CD14-positive monocyte (primary cell): ENCODE measurements around the gene PRM1. TPM values are rescaled to one million over a fixed set of nuclear protein-coding genes. Genes with fewer than 3 reads are reported as not detected.
A peak's percentile ranks its signal among the peaks of the same experiment; 100 is the strongest.

Experiments
- DNase-seq, 3 donors: peaks; one replicate each; pipeline ENCODE4 v3.0.0-alpha.2; 2011 to 2022
- H2AFZ ChIP-seq: 2 replicates; pipeline ENCODE4 v1.6.0; 2012; ENCODE audit warnings: mild to moderate bottlenecking, low read depth, low read length, inconsistent platforms; ENCODE audit not compliant: insufficient read depth, poor library complexity, severe bottlenecking
- H3K27ac ChIP-seq, 2 donors: 1 replicate in 1 of 2; 2 replicates in 1 of 2; pipeline ENCODE4 v1.5.1; 2012 to 2013; ENCODE audit warnings: low read length in 2 of 2, control low read depth in 1 of 2, inconsistent platforms in 1 of 2, low read depth in 1 of 2, mild to moderate bottlenecking in 1 of 2
- H3K27me3 ChIP-seq, 2 donors: one replicate each; pipeline versions ENCODE4 v1.6.0 to v1.6.1; 2011 to 2013; ENCODE audit warnings: low read length in 2 of 2; ENCODE audit not compliant: control insufficient read depth in 2 of 2, insufficient read depth in 2 of 2
- H3K36me3 ChIP-seq, 2 donors: replicated peaks in 1 of 2; 1 replicate in 1 of 2; 2 replicates in 1 of 2; pipeline versions ENCODE4 v1.5.1 to v1.6.1; 2012 to 2013; ENCODE audit warnings: low read length in 2 of 2, control low read depth in 1 of 2, inconsistent platforms in 1 of 2, mild to moderate bottlenecking in 1 of 2; ENCODE audit not compliant: insufficient read depth in 2 of 2, control insufficient read depth in 1 of 2
- H3K4me1 ChIP-seq, 2 donors: 1 replicate in 1 of 2; 2 replicates in 1 of 2; pipeline versions ENCODE4 v1.5.1 to v1.6.1; 2012 to 2013; ENCODE audit warnings: low read length in 2 of 2, control low read depth in 1 of 2, inconsistent platforms in 1 of 2, mild to moderate bottlenecking in 1 of 2, moderate library complexity in 1 of 2; ENCODE audit not compliant: insufficient read depth in 2 of 2, control insufficient read depth in 1 of 2
- H3K4me2 ChIP-seq: replicated peaks from 2 replicates; pipeline ENCODE3; 2012; ENCODE audit warnings: low read length, moderate library complexity, mild to moderate bottlenecking; ENCODE audit not compliant: poor library complexity, severe bottlenecking; ENCODE audit errors: extremely low read depth
- H3K4me3 ChIP-seq, 3 experiments: fragments of 200-600 bp in 1 of 3; sonication (generic) in 1 of 3; replicated peaks in 1 of 3; 1 replicate in 2 of 3; 2 replicates in 1 of 3; pipeline ENCODE4 v1.5.1; 2011 to 2013; ENCODE audit warnings: low read length in 3 of 3, mild to moderate bottlenecking in 3 of 3, control low read depth in 2 of 3, low read depth in 2 of 3, inconsistent platforms in 1 of 3, moderate library complexity in 1 of 3
- H3K79me2 ChIP-seq: 2 replicates; pipeline ENCODE4 v1.6.0; 2012; ENCODE audit warnings: mild to moderate bottlenecking, control low read depth, inconsistent platforms, low read length, moderate library complexity; ENCODE audit not compliant: insufficient read depth
- H3K9ac ChIP-seq: 2 replicates; pipeline ENCODE4 v1.6.0; 2017; ENCODE audit warnings: low read length, mild to moderate bottlenecking; ENCODE audit not compliant: insufficient read depth, poor library complexity, severe bottlenecking
- H3K9me3 ChIP-seq, 2 donors: replicated peaks in 1 of 2; 1 replicate in 1 of 2; 2 replicates in 1 of 2; pipeline versions ENCODE4 v1.5.1 to v1.6.1; 2012 to 2013; ENCODE audit warnings: low read length in 2 of 2, control low read depth in 1 of 2; ENCODE audit not compliant: control insufficient read depth in 1 of 2, insufficient read depth in 1 of 2
- H4K20me1 ChIP-seq: 2 replicates; pipeline ENCODE4 v1.6.0; 2012; ENCODE audit warnings: mild to moderate bottlenecking, low read length, control low read depth, moderate library complexity; ENCODE audit not compliant: insufficient read depth
- H3K27ac Mint-ChIP-seq, 7 donors: one replicate each; pipeline ENCODE4 v1.8.0; 2020; ENCODE audit warnings: mild to moderate bottlenecking in 7 of 7, mixed read lengths in 7 of 7, moderate library complexity in 6 of 7, inconsistent platforms in 2 of 7
- H3K27me3 Mint-ChIP-seq, 3 donors: one replicate each; pipeline ENCODE4 v1.8.0; 2021 to 2022; ENCODE audit warnings: low read depth in 3 of 3, mild to moderate bottlenecking in 3 of 3, mixed read lengths in 3 of 3, moderate library complexity in 3 of 3, inconsistent platforms in 1 of 3
- H3K36me3 Mint-ChIP-seq, 2 donors: one replicate each; pipeline ENCODE4 v1.8.0; 2020; ENCODE audit warnings: mixed read lengths in 2 of 2, inconsistent platforms in 1 of 2, mild to moderate bottlenecking in 1 of 2
- H3K4me1 Mint-ChIP-seq: one replicate; pipeline ENCODE4 v1.8.0; 2020; ENCODE audit warnings: mild to moderate bottlenecking, mixed read lengths
- H3K4me3 Mint-ChIP-seq, 2 donors: one replicate each; pipeline ENCODE4 v1.8.0; 2020; ENCODE audit warnings: mild to moderate bottlenecking in 2 of 2, mixed read lengths in 2 of 2, moderate library complexity in 1 of 2
- H3K9me3 Mint-ChIP-seq, 7 donors: one replicate each; pipeline ENCODE4 v1.8.0; 2020 to 2022; ENCODE audit warnings: mixed read lengths in 7 of 7, mild to moderate bottlenecking in 6 of 7, moderate library complexity in 6 of 7, inconsistent platforms in 2 of 7
- WGBS: methylation state at CpG from one replicate; pipeline ENCODE4 v1.1.5; 2013; ENCODE audit warnings: missing lambda C conversion rate; ENCODE audit not compliant: insufficient coverage; 5-methylcytosine and 5-hydroxymethylcytosine counted together
- intact Hi-C, 2 donors: fragments of 100-400 bp; cut with micrococcal nuclease; formaldehyde crosslinking; loops; one replicate each; pipeline versions ENCODE4 v1.15.0 to v1.15.1; 2023
- polyA plus RNA-seq, 3 donors: library from polyadenylated mRNA; depleted of rRNA in 1 of 3; unstranded in 2 of 3; stranded (reverse) in 1 of 3; fragments of 300-500 nt in 2 of 3; fragments of >200 nt in 1 of 3; fragmentation: Illumina TruSeq in 2 of 3; gene quantifications; 1 replicate in 2 of 3; 2 replicates in 1 of 3; pipeline ENCODE4 v1.2.3, GENCODE V29; 2012 to 2021
- TF ChIP-seq, protein P1 (sequence below): fragments of 200-600 bp; IDR thresholded peaks from one replicate; pipeline ENCODE4 v1.8.0; 2022; ENCODE audit warnings: antibody characterized with exemption, mild to moderate bottlenecking

Gene PRM1
- polyA plus RNA-seq, 3 donors: not detected

- Mint-ChIP-seq H3K27ac (peak overlapping the region in 1 of 7 donors; percentile 76), H3K4me3 (no peak overlapping the region)
- 100% methylated on average over 4 of the region's 5 CpGs for WGBS
These were observed 35.9 kb downstream of the PRM1 start for GRCh38 chr16:11245222-11245737.

GRCh38 chr16:11242658-11243057 is 38.5 kb downstream of the PRM1 start:
- Histone ChIP-seq H3K27me3 (no peaks in the 10 kb centered on the region), H3K27ac (no peak overlapping the region), H3K36me3 (no peaks in the 10 kb centered on the region), H3K79me2 (no peaks in the 10 kb centered on the region), H3K4me3 (no peak overlapping the region), H4K20me1 (no peaks in the 10 kb centered on the region), H2AFZ (no peak overlapping the region), H3K9ac (no peak overlapping the region), H3K4me2 (no peak overlapping the region), H3K9me3 (no peaks in the 10 kb centered on the region), H3K4me1 (no peaks in the 10 kb centered on the region)
- TF ChIP-seq, protein P1, sequence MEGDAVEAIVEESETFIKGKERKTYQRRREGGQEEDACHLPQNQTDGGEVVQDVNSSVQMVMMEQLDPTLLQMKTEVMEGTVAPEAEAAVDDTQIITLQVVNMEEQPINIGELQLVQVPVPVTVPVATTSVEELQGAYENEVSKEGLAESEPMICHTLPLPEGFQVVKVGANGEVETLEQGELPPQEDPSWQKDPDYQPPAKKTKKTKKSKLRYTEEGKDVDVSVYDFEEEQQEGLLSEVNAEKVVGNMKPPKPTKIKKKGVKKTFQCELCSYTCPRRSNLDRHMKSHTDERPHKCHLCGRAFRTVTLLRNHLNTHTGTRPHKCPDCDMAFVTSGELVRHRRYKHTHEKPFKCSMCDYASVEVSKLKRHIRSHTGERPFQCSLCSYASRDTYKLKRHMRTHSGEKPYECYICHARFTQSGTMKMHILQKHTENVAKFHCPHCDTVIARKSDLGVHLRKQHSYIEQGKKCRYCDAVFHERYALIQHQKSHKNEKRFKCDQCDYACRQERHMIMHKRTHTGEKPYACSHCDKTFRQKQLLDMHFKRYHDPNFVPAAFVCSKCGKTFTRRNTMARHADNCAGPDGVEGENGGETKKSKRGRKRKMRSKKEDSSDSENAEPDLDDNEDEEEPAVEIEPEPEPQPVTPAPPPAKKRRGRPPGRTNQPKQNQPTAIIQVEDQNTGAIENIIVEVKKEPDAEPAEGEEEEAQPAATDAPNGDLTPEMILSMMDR: no peak
- Mint-ChIP-seq H3K27me3 (peaks cover 3 to 12% (median 9%) of the 10 kb centered on the region in 3 donors), H3K4me3 (no peak overlapping the region), H3K27ac (no peak overlapping the region), H3K4me1 (peaks cover 5% of the 10 kb centered on the region), H3K36me3 (no peaks in the 10 kb centered on the region), H3K9me3 (peaks cover 0 to 2% (median 0%) of the 10 kb centered on the region in 7 donors)
- no peak for DNase-seq
- intact Hi-C loops: no loop called here
- 100% methylated on average over 7 of the region's 12 CpGs for WGBS

More at GRCh38 chr16:11245222-11245737, 35.9 kb downstream of the PRM1 start:
- H3K9ac ChIP-seq: no peak overlapping the region
- H3K9me3 ChIP-seq: no peaks in the 10 kb centered on the region
- no peak overlapping the region for H3K4me3 ChIP-seq
- intact Hi-C loops: no loop called here
- H3K9me3 Mint-ChIP-seq: peaks cover 0 to 4% (median 0%) of the 10 kb centered on the region in 7 donors
- no peaks in the 10 kb centered on the region for H3K27me3 ChIP-seq
- H3K36me3 ChIP-seq: no peaks in the 10 kb centered on the region
- TF ChIP-seq, protein P1: no peak
- no peak overlapping the region for H3K4me2 ChIP-seq
- no peaks in the 10 kb centered on the region for H3K79me2 ChIP-seq
- H3K4me1 ChIP-seq: no peaks in the 10 kb centered on the region
- DNase-seq: no peak
- no peaks in the 10 kb centered on the region for H4K20me1 ChIP-seq
- no peaks in the 10 kb centered on the region for H3K36me3 Mint-ChIP-seq
- no peak overlapping the region for H2AFZ ChIP-seq
- H3K27ac ChIP-seq: no peak overlapping the region
- H3K4me1 Mint-ChIP-seq: peaks cover 5% of the 10 kb centered on the region
- peaks cover 4 to 14% (median 7%) of the 10 kb centered on the region in 3 donors for H3K27me3 Mint-ChIP-seq
